Activated CD4-positive, alpha-beta T cell treated with anti-CD3 and anti-CD28 coated beads, Interleukin-10, Interleukin-2, amounts not matched to agents 100 ng/mL and 50 ng/mL, durations not matched to agents 16 hours and 8 hours (primary cell): Measurements from ENCODE around the gene RAD51B.

Experiments used
- DNase-seq: peaks from one replicate; pipeline ENCODE4 v3.0.0-alpha.2; 2020

RAD51B gene

GRCh38 chr14:68507544-68508081, 688.0 kb downstream of the RAD51B start:
- DNase-seq, result peak; percentile 8

- DNase-seq, result no peak
These were observed 689.0 kb downstream of the RAD51B start for GRCh38 chr14:68508581-68508980.

GRCh38 chr14:68509188-68509983, 689.8 kb downstream of the RAD51B start:
- no peak for DNase-seq

GRCh38 chr14:68510201-68511128, 690.9 kb downstream of the RAD51B start:
- DNase-seq, result no peak

- DNase-seq, result no peak
These were observed 691.8 kb downstream of the RAD51B start for GRCh38 chr14:68511129-68512047.

- DNase-seq, result no peak
These were observed 692.5 kb downstream of the RAD51B start for GRCh38 chr14:68512088-68512487.

- DNase-seq, result no peak
These were observed 693.6 kb downstream of the RAD51B start for GRCh38 chr14:68513137-68513536.

GRCh38 chr14:68513838-68514607, 694.4 kb downstream of the RAD51B start:
- no peak for DNase-seq

GRCh38 chr14:68514608-68515194, 695.1 kb downstream of the RAD51B start:
- DNase-seq, result no peak

GRCh38 chr14:68516342-68516741, 696.8 kb downstream of the RAD51B start:
- DNase-seq, result no peak

GRCh38 chr14:68518166-68518565, 698.6 kb downstream of the RAD51B start:
- DNase-seq, result no peak

- DNase-seq, result no peak
These were observed 699.4 kb downstream of the RAD51B start for GRCh38 chr14:68518761-68519670.

GRCh38 chr14:68519671-68520187, 700.1 kb downstream of the RAD51B start:
- DNase-seq, result no peak

- no peak for DNase-seq
These were observed 701.3 kb downstream of the RAD51B start for GRCh38 chr14:68520637-68521556.

GRCh38 chr14:68521557-68521901, 702.0 kb downstream of the RAD51B start:
- DNase-seq, result no peak

- no peak for DNase-seq
These were observed 702.5 kb downstream of the RAD51B start for GRCh38 chr14:68521961-68522509.

- DNase-seq, result no peak
These were observed 703.1 kb downstream of the RAD51B start for GRCh38 chr14:68522510-68523325.

- DNase-seq, result no peak
These were observed 703.7 kb downstream of the RAD51B start for GRCh38 chr14:68523326-68523610.
